ENCODE results near the gene UBE2G1. TPM values are rescaled to one million over a fixed set of nuclear protein-coding genes. Genes with fewer than 3 reads are reported as not detected.

UBE2G1 gene
- polyA plus RNA-seq, 4 donors = 42.9 to 70.2 (median 59.4) TPM

DNA sequence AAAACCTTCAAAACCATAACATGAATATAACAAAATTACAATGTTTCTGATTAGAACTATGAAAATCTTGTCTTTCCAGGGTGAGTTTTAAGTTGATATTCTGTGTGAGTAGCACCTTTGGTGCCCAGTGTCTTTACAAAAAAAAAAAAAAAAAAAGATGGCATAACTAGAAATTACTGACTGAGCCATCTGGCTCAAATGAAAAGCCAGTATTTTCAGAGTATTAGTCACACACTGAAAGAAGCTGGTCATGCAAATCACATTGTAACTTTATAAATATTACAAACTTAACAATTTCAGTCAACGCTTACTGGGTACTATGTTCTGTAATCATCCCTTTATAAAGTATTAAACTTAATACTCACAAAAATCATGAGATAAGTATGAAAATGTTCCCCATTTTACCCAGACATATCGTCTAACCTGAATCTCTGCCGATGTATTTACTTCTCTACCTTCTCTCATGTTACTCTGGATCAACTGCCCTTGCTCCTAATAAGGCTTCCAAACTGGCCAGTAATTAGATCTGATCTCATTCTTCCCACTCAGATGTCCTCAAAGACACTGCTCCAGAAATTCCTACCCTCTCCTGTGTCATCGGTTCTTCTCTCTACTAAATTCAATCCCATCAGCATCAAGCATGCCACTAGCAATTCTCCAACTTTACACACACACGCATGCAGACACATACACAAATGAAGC, 25.4 kb downstream of the UBE2G1 start:
- DNase-seq (ENCODE audit: low read depth in 4 of 4, low spot score in 3 of 4) = no peak

DNA sequence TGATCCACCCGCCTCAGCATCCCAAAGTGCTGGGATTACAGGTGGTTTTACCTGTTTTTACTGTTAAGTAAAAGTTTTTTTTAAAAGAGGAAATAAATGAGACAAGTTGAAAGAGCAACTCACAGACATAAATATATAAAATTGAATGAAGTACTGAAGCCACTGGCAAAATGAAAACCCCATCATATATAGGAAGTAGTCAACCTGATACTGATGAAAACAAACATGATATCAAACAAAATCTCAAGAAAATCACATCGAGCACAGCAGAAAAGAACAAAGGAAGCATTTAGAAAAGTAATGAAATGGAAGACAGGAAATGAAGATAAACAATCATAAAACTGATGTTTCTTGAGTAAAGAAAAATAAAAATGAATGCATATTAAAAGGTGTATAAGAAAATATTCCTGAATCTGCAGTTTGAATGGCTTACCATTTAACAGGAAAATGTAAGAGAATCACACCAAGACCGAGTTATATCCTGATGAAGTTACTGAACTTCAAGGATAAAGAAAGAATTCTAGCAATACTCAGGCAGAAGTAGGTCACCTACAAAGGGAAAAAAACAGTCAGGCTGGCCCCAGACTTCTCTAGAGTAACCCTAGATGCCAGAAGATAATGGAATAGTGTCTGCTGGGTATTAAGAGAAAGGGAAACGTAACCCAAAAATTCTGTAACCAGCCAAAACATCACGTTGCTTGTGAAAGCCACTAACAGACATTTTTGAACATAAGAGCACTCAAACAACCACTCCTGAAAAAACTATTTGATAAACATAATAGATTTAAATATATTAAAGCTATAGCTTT, 31.5 kb downstream of the UBE2G1 start:
- no peak for DNase-seq (ENCODE audit: low read depth in 4 of 4, low spot score in 3 of 4)

DNA sequence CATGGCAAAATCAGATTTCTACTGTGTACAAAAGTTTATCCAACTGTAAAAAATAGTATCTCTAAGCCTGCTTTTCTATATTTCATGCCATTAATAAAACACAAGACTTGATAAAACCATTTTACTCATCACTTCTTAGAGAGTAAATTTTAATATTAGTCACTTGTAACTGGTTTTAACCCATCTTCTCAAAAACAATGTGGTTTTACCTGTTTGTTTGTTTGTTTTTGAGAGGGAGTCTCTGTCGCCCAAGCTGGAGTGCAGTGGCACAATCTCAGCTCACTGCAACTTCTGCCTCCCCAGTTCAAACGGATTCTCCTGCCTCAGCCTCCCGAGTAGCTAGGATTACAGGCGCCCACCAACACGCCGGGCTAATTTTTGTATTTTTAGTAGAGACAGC, 32.1 kb downstream of the UBE2G1 start:
- DNase-seq (ENCODE audit: low read depth in 4 of 4, low spot score in 3 of 4) = no peak

DNA sequence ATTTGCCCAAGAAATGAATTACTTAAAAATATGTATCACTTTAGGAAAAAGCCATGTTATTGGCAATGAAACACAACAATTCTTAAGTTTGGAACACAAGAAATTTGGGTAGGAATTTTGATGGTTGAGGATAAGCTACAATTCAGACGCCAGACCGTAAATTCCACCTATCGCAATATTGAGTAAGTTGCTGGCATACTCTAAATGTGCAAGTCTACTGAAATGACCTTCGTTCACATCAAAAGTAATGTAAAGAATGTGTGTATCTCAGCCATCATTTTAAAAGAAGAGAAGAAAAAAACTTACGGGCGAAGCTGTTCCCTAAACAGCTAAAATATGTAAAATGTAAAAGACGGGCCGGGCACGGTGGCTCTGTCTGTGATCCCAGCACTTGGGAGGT, 33.4 kb downstream of the UBE2G1 start:
- no peak for DNase-seq (ENCODE audit: low read depth in 4 of 4, low spot score in 3 of 4)

DNA sequence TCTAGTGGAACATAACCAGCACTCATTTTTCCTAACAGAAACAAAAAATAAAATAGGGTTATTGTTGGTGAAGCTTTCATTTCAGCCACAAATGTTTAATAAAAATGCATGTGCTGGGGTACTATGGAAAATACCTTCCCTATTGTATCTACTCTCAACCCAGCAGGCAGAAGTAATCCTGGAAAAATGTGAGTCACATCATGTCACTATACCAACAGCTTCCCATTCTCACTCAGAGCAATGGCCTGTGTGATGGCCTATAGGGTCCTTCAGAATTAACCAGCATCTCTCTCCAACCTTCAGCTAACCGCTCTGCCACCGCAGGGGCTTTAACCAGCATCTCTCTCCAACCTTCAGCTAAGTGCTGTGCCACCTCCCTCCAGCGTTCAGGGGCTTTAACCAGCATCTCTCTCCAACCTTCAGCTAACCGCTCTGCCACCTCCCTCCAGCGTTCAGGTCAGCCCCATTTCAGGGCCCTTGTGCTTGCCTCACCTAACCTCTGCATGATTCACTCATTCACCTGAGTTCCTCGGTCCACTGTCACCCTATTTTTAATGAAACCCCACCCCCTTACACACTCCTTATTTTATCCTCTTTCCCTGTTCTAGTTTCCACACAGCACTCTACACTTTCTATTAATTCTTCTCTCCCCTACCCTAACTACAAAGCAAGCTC, 34.0 kb downstream of the UBE2G1 start:
- DNase-seq (ENCODE audit: low read depth in 4 of 4, low spot score in 3 of 4) = no peak

DNA sequence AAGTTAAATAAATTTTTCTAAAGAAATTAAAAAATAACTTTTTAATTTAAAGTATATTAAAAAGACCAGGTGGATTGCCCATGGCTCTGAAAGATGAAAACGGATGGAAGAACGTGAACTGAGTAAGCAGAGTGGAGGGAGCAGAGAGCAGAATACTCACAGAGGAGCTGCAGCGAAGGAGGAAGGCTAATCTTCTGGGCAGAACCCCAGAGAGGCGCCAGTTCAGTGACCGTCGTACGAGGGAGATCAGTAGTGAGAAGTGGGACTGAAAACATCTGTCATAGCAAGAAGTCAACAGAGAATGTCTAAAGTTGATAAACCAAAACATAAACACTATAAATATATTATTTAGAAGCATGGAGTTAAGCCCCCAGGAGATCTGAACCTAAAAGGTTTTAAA, 34.9 kb downstream of the UBE2G1 start:
- DNase-seq (ENCODE audit: low read depth in 4 of 4, low spot score in 3 of 4) = no peak

DNA sequence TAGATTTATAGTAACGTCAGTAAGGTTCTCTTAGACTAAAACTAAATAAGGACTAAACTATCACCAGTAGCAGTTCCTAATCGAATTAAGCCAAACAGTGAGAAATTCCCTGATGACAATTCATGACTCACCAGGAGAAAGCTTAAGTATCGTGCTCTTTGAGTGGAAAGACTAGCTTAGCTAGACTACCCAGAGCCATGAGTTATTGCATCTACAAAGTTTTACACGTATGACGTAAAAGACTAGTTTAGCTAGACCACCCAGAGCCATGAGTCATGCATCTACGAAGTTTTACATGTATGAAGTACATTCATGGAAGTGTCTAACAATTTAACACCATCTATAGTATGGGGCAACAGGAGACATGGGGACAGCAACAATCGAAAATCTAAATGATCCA, 36.6 kb downstream of the UBE2G1 start:
- DNase-seq (ENCODE audit: low read depth in 4 of 4, low spot score in 3 of 4) = no peak

DNA sequence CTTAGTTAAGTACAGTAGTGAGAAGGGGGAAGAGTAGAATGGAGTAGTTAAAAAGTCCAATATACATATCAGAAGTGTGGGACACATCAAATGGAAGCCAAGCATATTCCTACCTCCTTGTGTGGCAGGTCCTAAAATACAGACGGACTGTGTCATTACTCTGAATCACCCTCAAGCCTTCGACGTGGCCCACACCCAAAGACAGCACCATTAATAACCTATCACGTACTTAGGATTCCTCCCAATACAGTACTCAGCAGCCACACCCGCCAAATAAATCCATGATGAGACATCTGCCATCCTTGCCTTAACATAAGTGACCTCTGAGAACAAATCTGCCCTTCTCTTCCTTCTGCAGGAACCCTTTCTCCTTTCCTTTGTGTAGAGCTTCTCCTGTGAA, 38.9 kb downstream of the UBE2G1 start:
- no peak for DNase-seq (ENCODE audit: low read depth in 4 of 4, low spot score in 3 of 4)

DNA sequence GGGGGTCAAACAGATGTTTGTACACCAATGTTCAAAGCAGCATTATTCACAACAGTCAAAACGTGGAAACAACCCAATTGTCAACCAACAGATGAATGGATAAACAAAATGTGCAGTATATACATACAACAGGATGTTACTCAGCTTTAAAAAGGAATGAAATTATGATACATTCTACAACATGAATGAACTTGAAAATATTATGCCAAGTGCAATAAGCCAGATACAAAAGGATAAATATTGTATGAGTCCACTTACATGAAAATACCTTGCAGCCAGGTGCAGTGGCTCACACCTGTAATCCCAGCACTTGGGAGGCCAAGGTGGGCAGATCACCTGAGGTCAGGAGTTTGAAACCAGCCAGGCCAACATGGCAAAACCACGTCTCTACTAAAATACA, 39.9 kb downstream of the UBE2G1 start:
- no peak for DNase-seq (ENCODE audit: low read depth in 4 of 4, low spot score in 3 of 4)

DNA sequence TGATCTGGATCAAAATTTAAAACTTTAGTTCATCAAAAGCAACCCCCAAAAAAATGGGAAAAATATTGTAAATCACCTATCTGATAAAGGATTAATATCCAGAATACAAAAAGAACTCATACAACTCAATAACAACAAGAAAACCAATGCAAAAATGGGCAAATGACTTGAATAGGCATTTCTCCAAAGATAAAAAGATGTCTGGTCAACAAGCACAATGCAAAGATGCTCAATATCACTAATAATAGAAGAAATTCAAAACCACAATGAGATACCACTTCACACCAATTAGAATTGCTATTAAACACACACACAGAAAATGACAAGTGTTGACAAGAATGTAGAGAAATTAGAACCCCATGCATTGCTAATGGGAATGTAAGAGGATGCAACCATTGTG, 40.4 kb downstream of the UBE2G1 start:
- no peak for DNase-seq (ENCODE audit: low read depth in 4 of 4, low spot score in 3 of 4)

DNA sequence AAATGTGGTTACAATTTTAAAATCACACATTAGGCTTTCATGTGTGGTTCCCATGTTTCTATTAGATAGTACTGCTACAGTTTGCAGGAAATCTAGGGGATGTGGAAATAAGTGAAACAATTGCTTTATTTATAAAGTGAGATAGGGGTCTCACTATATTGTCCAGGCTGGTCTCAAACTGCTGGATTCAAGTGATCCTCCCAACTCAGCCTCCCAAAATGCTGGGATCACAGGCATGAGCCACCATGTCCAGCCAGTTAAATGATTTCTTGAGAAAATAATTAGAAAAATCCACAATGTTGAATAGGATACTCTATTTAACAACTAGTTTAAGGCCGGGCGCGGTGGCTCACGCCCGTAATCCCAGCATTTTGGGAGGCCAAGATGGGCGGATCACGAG, 42.0 kb downstream of the UBE2G1 start:
- no peak for DNase-seq (ENCODE audit: low read depth in 4 of 4, low spot score in 3 of 4)

DNA sequence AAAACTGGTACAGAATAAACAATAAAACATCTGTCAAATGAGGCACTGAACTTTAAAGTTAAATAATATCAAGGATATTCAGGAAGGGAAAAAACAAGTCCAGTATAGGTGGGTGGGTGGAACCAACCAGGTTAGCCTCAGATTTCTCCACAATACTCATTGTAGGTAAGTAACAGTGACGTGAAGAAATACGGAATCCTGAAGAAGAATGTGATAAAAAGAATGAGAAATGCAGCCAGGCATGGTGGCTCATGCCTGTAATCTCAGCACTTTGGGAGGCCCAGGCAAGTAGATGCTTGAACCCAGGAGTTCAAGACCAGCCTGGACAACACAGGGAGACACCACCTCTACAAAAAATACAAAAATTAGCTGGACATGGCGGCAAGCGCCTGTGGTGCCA, 47.3 kb downstream of the UBE2G1 start:
- no peak for DNase-seq (ENCODE audit: low read depth in 4 of 4, low spot score in 3 of 4)

DNA sequence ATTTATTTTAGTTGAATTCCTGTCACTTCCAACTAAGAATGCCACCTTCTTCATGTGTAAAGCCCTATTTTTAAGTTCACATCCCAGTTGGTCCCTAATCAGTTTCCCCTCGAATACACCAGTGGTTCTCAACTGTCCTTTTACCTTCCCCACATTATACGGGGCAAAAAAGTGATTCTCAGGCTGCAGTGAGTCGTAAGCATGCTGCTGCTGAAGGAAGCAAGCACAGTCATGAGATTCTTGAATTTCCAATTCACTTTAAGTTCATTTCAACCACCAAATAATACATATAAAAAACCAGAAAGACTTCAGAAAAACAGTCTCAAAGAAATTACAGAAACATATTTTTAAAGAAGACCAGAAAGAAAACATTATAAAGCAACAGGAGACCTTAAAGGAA, 47.9 kb downstream of the UBE2G1 start:
- no peak for DNase-seq (ENCODE audit: low read depth in 4 of 4, low spot score in 3 of 4)

DNA sequence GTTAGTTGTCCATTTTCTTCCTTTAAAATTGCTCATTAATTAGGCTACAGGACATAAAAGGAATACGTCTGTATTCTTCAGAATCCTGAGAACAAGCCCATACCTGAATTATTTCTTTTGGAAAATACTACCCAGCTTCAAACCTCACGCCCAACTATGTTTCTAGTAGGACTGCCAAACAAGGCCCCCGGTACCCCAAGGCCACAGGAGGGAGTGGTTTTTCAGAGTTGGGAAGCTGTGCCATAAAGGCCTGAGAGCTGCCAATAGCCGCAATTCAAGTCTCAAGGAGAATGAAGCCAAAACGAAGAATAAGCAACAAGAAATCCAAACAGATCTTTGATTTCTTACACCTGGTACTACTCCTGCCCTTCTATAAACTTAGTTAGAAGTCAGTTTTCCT, 48.3 kb downstream of the UBE2G1 start:
- no peak for DNase-seq (ENCODE audit: low read depth in 4 of 4, low spot score in 3 of 4)

DNA sequence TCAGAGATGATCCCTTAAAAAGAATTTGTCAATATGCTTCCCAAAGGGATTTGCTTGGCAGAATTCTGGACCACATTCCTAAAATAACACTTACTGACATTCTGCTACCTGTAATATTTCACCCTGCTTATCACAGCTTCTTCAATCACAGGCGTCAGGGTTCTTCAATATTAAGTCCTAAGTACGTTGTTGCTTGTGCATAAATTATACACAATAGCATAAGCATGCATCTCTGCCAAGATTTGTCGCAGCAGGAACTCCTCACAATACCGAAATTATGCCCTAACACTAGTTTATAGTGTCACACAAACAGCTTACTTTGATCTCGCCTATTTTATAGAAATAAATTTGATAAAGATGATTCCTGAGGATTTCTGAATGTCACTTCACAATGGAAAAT, 48.9 kb downstream of the UBE2G1 start:
- no peak for DNase-seq (ENCODE audit: low read depth in 4 of 4, low spot score in 3 of 4)

DNA sequence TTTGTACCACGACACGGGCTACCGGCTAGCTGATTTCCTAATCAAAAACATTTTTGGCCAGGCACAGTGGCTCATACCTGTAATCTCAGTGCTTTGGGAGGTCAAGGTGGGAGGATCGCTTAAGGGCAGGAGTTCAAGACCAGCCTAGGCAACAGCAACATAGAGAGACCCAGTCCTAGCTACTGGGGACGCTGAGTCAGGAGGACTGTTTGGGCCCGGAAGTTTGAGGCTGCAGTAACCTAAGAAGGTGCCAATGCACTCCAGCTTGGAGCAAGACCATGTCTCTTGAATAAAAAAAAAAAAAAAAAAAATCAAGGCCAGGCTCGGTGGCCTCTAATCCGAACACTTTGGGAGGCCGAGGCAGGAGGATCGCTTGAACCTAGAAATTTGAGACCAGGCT, 49.8 kb downstream of the UBE2G1 start:
- DNase-seq (ENCODE audit: low read depth in 4 of 4, low spot score in 3 of 4) = no peak

DNA sequence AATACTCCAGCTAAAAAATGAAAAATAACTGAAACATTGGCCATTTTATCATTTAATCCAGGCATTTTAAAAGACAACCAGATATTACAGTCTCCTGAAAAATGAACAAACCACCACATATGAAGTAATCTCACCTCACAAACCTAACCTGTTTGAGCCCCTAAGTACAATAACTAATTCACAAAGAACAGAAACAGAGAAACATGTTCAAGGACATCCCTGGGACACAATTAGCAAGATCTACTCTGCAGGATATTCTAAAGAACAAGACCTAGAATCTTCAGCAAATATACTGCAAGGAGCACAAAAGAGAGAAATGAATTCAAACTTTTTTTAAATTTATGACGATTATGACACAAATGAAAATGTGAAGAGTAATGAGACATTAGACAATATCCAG, 51.9 kb downstream of the UBE2G1 start:
- DNase-seq (ENCODE audit: low read depth in 4 of 4, low spot score in 3 of 4) = no peak

DNA sequence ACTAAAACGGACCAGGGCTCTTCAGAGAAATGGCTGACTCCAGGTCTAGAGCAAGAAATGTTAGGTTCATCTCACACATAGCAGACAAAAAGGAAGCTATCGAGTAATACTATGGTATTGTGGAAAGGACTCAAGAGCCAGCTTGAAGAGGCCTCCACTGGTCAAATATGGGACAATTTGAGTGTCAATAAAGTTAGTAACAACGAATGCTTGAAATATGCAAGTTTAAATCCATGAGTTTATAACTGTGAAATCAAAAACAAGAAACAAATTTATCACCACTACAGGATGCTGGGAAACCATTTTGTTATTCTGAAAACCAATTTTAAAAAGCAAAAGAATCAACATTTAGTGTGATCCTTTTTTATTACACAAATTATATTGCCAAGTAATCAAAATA, 52.3 kb downstream of the UBE2G1 start:
- DNase-seq (ENCODE audit: low read depth in 4 of 4, low spot score in 3 of 4) = no peak

DNA sequence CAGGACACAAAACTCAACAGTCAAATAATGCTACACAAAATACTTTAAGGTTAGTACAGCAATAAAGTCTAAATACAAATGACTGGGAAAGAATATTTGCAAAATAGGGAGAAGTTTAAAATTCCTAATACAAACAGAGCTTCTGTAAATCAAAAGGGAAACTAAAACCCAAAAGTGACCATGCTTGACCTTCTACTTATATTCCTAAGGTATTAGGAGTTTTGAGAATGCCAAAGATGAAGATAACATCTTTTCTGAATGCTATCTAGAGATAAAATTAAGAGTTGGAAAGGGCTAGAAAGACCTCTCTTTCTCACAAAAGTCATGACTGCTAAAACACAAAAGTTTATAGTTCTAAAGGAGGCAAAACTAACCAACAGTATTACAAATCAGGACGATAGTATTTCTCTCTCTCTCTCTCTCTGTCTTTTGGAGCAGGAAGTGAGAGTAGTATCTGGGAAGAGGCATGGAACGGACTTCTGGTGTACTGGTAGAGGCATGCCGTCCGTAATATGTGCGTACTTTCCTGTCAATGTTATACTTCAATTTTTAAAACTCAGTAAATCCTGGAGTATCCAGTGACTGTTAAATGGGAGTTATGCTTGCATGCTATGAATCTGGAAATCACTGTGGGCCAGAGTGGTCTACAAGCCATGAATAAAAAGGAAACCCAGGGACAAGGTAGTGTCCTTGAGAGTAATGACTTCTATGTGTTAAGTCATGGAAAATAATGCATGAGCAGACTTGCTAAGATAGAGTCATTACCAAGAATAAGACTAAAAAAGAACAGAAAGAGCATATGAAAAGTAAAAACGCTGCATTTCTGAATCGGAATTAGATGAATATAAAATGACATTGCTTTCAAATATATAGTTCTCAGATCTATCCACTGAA, 53.0 kb downstream of the UBE2G1 start:
- DNase-seq (ENCODE audit: low read depth in 4 of 4, low spot score in 3 of 4) = no peak

DNA sequence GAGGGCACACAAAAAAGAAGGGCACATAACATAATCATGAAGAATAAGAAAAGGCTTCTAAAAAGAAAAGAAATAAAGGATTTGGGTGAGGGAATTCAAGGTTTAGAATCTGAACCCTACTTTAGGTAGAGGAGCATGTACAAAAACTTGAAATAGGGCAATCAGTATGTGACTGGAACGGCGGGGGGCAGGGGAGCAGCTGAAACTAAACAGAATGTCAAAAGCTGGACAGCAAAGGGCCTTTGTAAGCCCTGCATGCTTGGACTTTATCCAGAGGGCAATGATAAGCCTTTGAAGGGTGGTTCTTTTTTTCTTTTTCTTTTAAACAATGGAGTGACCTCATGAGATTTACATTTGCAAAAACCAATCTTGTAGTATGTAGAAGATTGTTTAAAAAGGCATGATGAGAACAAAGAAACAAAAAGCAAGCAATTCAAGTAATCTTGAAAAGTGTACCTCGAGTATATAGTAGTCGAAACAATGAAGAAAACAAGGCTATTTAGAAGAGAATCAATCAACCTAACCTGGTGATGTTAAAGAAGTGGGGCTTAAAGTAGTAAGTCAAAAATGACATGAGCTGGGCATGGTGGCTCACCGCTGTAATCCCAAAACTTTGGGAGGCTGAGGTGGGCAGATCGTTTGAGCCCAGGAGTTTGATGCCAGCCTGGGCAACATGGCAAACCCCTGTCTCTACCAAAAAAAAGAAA, 56.0 kb downstream of the UBE2G1 start:
- no peak for DNase-seq (ENCODE audit: low read depth in 4 of 4, low spot score in 3 of 4)
